ENCODE results near the gene CCDC192. TPM values are rescaled to one million over a fixed set of nuclear protein-coding genes. Genes with fewer than 3 reads are reported as not detected.

CCDC192 gene
- polyA plus RNA-seq, 1 donor from 2014 or later = not detected

GRCh38 chr5:127805448-127805847 lies 102.3 kb downstream of the CCDC192 start:
- Histone ChIP-seq H3K79me2 (replicated peaks; ENCODE audit: insufficient read depth, low read length) (no peaks in the 10 kb centered on the region), H3K27me3 (ENCODE audit: insufficient read depth, low read depth, low read length) (no peaks in the 10 kb centered on the region), H4K20me1 (ENCODE audit: insufficient read depth) (no peaks in the 10 kb centered on the region), H3K4me3 (ENCODE audit: low read length) (no peak overlapping the region), H3K36me3 (ENCODE audit: insufficient read depth, low read length) (no peaks in the 10 kb centered on the region), H3K4me2 (ENCODE audit: low read length) (no peak overlapping the region), H3K9me2 (ENCODE audit: insufficient read depth, low read length) (no peaks in the 10 kb centered on the region), H3K9ac (ENCODE audit: low read length) (no peak overlapping the region), H3K9me3 (ENCODE audit: low read length) (no peaks in the 10 kb centered on the region), H3F3A (ENCODE audit: insufficient read depth, low read length, poor library complexity, severe bottlenecking) (no peaks in the 10 kb centered on the region), H2AFZ (ENCODE audit: low read depth, low read length) (no peak overlapping the region), H3K27ac (ENCODE audit: low read length) (no peak overlapping the region)
- TF ChIP-seq TAF1 (IDR thresholded peaks at IDR 0.05; ENCODE audit: low read depth) = no peak

DNA sequence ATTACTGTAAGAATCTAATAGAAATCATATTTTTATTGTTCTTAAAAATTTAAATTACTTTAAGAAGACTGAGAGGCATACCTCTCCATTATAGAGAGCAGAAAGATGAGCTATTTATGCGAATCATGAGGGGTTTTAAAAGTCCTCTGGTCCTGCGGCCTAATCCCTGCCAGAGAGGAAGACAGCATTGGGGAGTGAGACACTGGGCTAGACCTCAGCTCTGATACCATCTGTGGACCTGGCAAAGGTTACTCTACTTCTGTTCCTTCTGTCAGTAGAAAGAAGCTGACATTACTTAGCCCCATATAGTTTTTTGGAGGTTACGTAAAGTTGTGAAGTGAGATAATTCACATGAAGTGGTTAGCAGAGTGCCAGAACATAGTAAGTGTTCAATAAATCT lies 103.6 kb downstream of the CCDC192 start:
- no peak overlapping the region for H3K4me3 ChIP-seq (ENCODE audit: low read length)
- H3K9me2 ChIP-seq (ENCODE audit: insufficient read depth, low read length) = no peaks in the 10 kb centered on the region
- no peak for TF ChIP-seq SMC3 (conservative IDR thresholded peaks at IDR 0.05; ENCODE audit: poor library complexity)
- TF ChIP-seq RAD21 (conservative IDR thresholded peaks at IDR 0.05) = no peak
- no peak for TF ChIP-seq EZH2 (IDR thresholded peaks at IDR 0.05; ENCODE audit: borderline replicate concordance, insufficient read depth, low read length, poor library complexity, severe bottlenecking)
- TF ChIP-seq, protein P1, sequence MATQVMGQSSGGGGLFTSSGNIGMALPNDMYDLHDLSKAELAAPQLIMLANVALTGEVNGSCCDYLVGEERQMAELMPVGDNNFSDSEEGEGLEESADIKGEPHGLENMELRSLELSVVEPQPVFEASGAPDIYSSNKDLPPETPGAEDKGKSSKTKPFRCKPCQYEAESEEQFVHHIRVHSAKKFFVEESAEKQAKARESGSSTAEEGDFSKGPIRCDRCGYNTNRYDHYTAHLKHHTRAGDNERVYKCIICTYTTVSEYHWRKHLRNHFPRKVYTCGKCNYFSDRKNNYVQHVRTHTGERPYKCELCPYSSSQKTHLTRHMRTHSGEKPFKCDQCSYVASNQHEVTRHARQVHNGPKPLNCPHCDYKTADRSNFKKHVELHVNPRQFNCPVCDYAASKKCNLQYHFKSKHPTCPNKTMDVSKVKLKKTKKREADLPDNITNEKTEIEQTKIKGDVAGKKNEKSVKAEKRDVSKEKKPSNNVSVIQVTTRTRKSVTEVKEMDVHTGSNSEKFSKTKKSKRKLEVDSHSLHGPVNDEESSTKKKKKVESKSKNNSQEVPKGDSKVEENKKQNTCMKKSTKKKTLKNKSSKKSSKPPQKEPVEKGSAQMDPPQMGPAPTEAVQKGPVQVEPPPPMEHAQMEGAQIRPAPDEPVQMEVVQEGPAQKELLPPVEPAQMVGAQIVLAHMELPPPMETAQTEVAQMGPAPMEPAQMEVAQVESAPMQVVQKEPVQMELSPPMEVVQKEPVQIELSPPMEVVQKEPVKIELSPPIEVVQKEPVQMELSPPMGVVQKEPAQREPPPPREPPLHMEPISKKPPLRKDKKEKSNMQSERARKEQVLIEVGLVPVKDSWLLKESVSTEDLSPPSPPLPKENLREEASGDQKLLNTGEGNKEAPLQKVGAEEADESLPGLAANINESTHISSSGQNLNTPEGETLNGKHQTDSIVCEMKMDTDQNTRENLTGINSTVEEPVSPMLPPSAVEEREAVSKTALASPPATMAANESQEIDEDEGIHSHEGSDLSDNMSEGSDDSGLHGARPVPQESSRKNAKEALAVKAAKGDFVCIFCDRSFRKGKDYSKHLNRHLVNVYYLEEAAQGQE (IDR thresholded peaks at IDR 0.05; ENCODE audit: borderline replicate concordance) = no peak
- TF ChIP-seq, protein P2, sequence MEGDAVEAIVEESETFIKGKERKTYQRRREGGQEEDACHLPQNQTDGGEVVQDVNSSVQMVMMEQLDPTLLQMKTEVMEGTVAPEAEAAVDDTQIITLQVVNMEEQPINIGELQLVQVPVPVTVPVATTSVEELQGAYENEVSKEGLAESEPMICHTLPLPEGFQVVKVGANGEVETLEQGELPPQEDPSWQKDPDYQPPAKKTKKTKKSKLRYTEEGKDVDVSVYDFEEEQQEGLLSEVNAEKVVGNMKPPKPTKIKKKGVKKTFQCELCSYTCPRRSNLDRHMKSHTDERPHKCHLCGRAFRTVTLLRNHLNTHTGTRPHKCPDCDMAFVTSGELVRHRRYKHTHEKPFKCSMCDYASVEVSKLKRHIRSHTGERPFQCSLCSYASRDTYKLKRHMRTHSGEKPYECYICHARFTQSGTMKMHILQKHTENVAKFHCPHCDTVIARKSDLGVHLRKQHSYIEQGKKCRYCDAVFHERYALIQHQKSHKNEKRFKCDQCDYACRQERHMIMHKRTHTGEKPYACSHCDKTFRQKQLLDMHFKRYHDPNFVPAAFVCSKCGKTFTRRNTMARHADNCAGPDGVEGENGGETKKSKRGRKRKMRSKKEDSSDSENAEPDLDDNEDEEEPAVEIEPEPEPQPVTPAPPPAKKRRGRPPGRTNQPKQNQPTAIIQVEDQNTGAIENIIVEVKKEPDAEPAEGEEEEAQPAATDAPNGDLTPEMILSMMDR (IDR thresholded peaks at IDR 0.05; ENCODE audit: poor library complexity, severe bottlenecking) = no peak
- TF ChIP-seq MXI1 (conservative IDR thresholded peaks at IDR 0.05; ENCODE audit: poor library complexity, severe bottlenecking) = no peak
- TF ChIP-seq POLR2AphosphoS5 (IDR thresholded peaks at IDR 0.05) = no peak
- no peak for TF ChIP-seq TAF1 (IDR thresholded peaks at IDR 0.05; ENCODE audit: low read depth)
- no peak for TF ChIP-seq EP300 (conservative IDR thresholded peaks at IDR 0.05; ENCODE audit: poor library complexity, severe bottlenecking)
- H3K4me2 ChIP-seq (ENCODE audit: low read length) = no peak overlapping the region
- H3F3A ChIP-seq (ENCODE audit: insufficient read depth, low read length, poor library complexity, severe bottlenecking) = no peaks in the 10 kb centered on the region
- H3K9ac ChIP-seq (ENCODE audit: low read length) = no peak overlapping the region
- H3K27ac ChIP-seq (ENCODE audit: low read length) = no peak overlapping the region
- H4K20me1 ChIP-seq (ENCODE audit: insufficient read depth) = no peaks in the 10 kb centered on the region
- H3K27me3 ChIP-seq (ENCODE audit: insufficient read depth, low read depth, low read length) = no peaks in the 10 kb centered on the region
- H3K36me3 ChIP-seq (ENCODE audit: insufficient read depth, low read length) = no peaks in the 10 kb centered on the region
- H2AFZ ChIP-seq (ENCODE audit: low read depth, low read length) = no peak overlapping the region
- H3K79me2 ChIP-seq (replicated peaks; ENCODE audit: insufficient read depth, low read length) = no peaks in the 10 kb centered on the region
- H3K9me3 ChIP-seq (ENCODE audit: low read length) = no peaks in the 10 kb centered on the region

GRCh38 chr5:127809533-127809932 lies 106.3 kb downstream of the CCDC192 start:
- H3K9me2 ChIP-seq (ENCODE audit: insufficient read depth, low read length) = no peaks in the 10 kb centered on the region
- no peak overlapping the region for H3K27ac ChIP-seq (ENCODE audit: low read length)
- no peak overlapping the region for H3K4me2 ChIP-seq (ENCODE audit: low read length)
- no peaks in the 10 kb centered on the region for H3K9me3 ChIP-seq (ENCODE audit: low read length)
- no peaks in the 10 kb centered on the region for H3K36me3 ChIP-seq (ENCODE audit: insufficient read depth, low read length)
- H3K79me2 ChIP-seq (replicated peaks; ENCODE audit: insufficient read depth, low read length) = no peaks in the 10 kb centered on the region
- TF ChIP-seq, protein P2 (IDR thresholded peaks at IDR 0.05; ENCODE audit: poor library complexity, severe bottlenecking) = no peak
- TF ChIP-seq, protein P1 (IDR thresholded peaks at IDR 0.05; ENCODE audit: borderline replicate concordance) = no peak
- no peak for TF ChIP-seq RAD21 (conservative IDR thresholded peaks at IDR 0.05)
- no peak for TF ChIP-seq TAF1 (IDR thresholded peaks at IDR 0.05; ENCODE audit: low read depth)
- no peak for TF ChIP-seq EP300 (conservative IDR thresholded peaks at IDR 0.05; ENCODE audit: poor library complexity, severe bottlenecking)
- no peak for TF ChIP-seq EZH2 (IDR thresholded peaks at IDR 0.05; ENCODE audit: borderline replicate concordance, insufficient read depth, low read length, poor library complexity, severe bottlenecking)
- no peak for TF ChIP-seq MXI1 (conservative IDR thresholded peaks at IDR 0.05; ENCODE audit: poor library complexity, severe bottlenecking)
- TF ChIP-seq SMC3 (conservative IDR thresholded peaks at IDR 0.05; ENCODE audit: poor library complexity) = no peak
- no peak for TF ChIP-seq POLR2AphosphoS5 (IDR thresholded peaks at IDR 0.05)
- no peaks in the 10 kb centered on the region for H4K20me1 ChIP-seq (ENCODE audit: insufficient read depth)
- H3K27me3 ChIP-seq (ENCODE audit: insufficient read depth, low read depth, low read length) = no peaks in the 10 kb centered on the region
- no peak overlapping the region for H3K9ac ChIP-seq (ENCODE audit: low read length)
- H3K4me3 ChIP-seq (ENCODE audit: low read length) = no peak overlapping the region
- no peak overlapping the region for H2AFZ ChIP-seq (ENCODE audit: low read depth, low read length)
- H3F3A ChIP-seq (ENCODE audit: insufficient read depth, low read length, poor library complexity, severe bottlenecking) = no peaks in the 10 kb centered on the region

Measured in neural cell (in vitro differentiated cells).